ENCODE data around the gene NUDCD3.

- TF ChIP-seq FOXM1 (IDR thresholded peaks at IDR 0.05; ENCODE audit: borderline replicate concordance) (no peak), HDGF (IDR thresholded peaks at IDR 0.05; ENCODE audit: borderline replicate concordance) (no peak), BHLHE40 (IDR thresholded peaks at IDR 0.05; ENCODE audit: borderline replicate concordance) (no peak), CTBP1 (IDR thresholded peaks at IDR 0.05; ENCODE audit: borderline replicate concordance) (no peak), FOXK2 (IDR thresholded peaks at IDR 0.05) (no peak), SUZ12 (IDR thresholded peaks at IDR 0.05) (no peak), L3MBTL2 (conservative IDR thresholded peaks at IDR 0.05) (no peak), TARDBP (IDR thresholded peaks at IDR 0.05) (no peak), FOXA1 (IDR thresholded peaks at IDR 0.05) (no peak), ARNT (IDR thresholded peaks at IDR 0.05) (no peak), PKNOX1 (IDR thresholded peaks at IDR 0.05) (no peak), NFRKB (IDR thresholded peaks at IDR 0.05) (no peak), ELF4 (IDR thresholded peaks at IDR 0.05) (no peak)
These were observed 23.3 kb downstream of the NUDCD3 start for GRCh38 chr7:44467217-44467548.

Data from HEK293T (cell line).